Measurements from ENCODE around the gene KRT27.

KRT27 gene

DNA sequence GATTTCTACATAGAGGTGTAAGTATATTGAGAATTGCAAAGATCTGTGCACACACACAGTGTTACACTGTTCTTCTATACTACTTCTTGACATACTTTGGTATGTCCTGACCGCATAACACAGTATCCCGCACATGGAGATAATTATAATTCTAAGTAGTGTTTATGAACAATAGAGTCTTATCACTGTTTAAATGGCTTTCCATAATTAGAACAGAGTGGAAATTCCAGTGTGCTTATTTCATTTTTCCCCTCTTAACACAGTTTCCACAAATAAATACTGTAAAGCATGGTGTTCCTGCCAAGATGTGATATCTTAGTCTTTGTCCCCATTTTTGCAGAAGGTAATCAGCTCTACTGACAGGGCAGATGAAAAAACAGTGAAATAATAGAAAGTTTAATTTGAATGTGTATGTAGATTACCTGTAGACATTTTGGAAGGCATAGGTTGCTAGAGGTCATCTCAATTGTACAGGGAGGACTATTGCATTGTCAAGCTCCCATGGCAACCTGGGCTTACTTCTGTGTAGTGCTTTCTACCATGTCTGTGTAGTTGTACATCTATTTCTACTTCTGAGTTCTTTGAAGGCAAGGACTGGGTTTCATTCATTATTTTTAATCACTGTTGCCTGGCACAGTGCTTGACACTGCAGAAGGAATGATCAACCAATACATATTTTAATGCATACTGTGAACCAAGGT lies 27.5 kb upstream of the KRT27 start:
- no peak for DNase-seq (ENCODE audit: low read depth in 2 of 2)

DNA sequence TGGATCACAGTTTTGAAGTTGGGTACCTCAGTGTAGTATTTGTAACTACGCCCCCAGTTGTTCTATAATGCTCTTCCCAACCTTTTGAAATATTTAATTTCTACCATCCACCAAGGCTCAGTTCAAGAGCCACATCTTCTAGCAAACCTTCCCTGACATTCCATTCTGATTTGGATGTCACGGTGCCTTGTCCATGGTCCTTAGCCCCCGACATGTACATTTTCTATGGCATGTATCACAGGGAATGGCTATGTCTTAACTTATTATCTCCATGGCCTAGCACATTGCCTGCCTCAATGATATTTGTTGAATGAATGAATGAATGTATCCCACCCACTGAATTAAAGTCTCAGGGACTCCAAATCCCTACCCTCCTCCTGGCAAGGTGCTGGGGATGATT lies 23.8 kb upstream of the KRT27 start:
- no peak for DNase-seq (ENCODE audit: low read depth in 2 of 2)

DNA sequence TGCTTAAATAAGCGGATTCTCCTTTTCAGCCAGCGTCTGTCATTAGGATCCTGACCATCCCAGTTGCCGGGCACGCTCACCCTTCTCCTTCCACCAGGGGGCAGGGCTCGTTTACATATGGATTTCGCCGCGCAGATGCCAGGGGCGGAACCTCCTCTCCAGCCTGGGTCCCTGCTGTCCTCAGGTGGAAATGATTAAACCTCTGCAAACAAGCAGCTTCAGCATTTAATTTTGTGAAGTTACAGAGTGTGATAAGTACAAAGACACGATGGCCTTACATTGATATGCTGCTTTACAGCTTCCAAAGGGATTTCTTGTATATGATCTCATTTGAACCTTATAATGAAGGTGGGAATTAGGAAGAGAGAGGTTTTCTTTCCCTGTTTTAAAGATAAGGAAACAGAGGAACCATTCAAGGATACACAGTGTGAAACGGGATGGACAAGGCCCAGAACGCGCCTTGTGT lies 21.3 kb upstream of the KRT27 start:
- DNase-seq (ENCODE audit: low read depth in 2 of 2) = peak; percentile 54 to 67

DNA sequence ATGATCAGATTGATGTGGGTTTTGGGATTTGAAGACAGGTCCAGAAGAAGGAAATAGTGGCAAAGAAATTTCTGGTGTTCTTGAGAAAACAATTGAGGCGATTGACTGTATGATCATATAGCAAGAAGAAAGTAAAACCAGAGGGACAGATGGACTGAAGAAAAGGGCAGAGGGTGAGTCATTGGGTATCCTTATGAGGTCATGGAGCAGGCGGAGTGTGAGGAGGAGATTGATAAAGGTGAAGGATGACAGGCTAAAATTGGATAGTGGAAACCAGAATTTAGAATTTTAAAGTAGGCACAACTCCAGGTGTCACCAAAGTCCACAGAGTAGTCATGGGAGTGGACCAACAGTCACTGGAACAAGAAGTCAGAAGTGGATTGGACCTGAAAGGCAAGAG lies 18.8 kb upstream of the KRT27 start:
- no peak for DNase-seq (ENCODE audit: low read depth in 2 of 2)

- DNase-seq (ENCODE audit: low read depth in 2 of 2) = no peak
Measured at GRCh38 chr17:40800381-40800780, 18.0 kb upstream of the KRT27 start.

DNA sequence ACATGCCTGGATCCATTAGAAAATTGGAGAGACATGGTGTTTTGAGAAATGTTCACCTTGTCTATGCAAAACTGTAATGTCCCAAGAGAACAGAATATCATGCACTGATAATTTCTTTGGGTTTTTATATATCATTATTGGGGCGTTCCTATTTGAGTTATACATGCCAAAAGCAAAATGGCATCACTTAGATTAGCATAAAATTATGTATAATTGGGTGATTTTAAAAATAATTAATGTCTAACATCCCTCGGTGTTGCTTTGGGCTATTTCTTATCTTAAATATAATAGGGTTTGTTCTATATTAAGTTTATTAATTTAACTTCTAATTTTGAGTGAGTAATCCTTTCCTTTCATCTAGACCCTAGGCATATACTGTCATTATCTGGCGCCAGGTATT lies 17.5 kb upstream of the KRT27 start, which contains the start of gene KRT28:
TSS of gene KRT28 (minus strand) at position 101 of the 400 bp plus-strand sequence. CDS start at position 35, 66 bp downstream.
- DNase-seq (ENCODE audit: low read depth in 2 of 2) = no peak

GRCh38 chr17:40796846-40797245 lies 14.5 kb upstream of the KRT27 start:
- no peak for DNase-seq (ENCODE audit: low read depth in 2 of 2)

DNA sequence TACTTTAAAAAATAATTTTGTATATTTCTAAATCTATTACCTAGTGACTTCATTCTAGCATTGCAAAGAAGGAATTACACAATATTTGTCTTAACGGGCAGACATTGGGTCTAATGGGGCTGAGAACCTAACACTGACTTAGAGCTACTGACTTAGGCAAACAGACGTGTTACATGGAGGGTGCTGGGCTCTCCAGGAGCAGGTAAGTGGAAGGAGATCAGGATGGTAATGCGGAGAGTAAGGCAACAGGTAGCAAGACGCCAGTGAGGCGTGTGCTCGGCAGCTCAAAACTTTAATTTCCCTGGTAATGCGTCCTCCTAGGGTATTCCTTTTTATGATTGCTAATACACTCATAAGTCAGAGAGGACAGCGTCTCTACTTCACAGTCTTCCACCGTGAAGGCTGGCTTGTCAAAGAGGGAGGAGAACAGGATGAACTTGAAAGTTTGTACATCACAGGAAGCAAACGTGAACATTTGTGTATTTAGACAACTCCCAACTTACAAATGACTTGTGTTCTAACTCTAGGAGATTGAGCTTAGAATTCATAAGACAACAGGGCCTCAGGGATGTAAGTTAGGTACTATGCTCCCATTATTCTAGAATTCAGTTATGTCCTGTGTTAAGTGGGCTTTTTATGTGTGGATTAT lies 12.8 kb upstream of the KRT27 start:
- no peak for DNase-seq (ENCODE audit: low read depth in 2 of 2)

DNA sequence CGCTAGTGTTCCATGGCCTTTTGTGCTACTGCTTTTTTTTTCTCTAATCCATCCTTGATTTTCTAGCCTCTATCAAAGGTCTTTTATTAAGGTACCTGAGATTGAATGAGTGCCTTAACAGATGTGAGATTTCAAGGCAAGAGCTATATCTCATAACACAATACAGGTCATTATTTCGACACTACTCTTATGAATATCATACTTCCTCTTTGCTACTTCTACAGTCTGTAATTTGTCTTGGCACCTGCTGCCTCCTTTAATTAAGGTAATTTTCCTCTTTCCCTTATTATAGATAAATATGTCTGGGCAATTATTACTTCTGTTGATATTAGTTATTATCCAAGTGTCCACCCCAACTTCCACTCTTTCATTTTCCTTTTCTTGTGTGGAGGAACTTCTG lies 12.1 kb upstream of the KRT27 start:
- no peak for DNase-seq (ENCODE audit: low read depth in 2 of 2)

- no peak for DNase-seq (ENCODE audit: low read depth in 2 of 2)
Measured at GRCh38 chr17:40793832-40794231, 11.5 kb upstream of the KRT27 start.

GRCh38 chr17:40791787-40792436 lies 9.6 kb upstream of the KRT27 start:
- no peak for DNase-seq (ENCODE audit: low read depth in 2 of 2)

DNA sequence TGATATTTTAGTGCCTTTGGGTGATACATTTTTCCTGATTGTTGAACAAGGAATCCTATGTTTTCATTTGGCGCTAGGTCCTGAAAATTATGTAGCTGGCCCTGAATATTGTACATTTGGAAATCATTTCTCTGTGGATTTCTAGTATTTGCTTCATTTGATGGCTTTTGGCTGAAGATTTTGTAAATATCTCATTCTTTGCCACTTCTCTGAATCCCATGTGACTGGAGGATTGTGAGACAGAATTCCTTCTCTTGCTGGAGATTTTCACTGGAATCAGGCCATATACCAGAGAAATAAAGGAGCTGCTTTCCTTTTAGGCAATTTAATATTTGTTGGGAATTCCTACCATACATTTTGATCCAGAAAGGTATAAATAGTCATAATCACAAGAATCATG lies 8.8 kb upstream of the KRT27 start:
- no peak for DNase-seq (ENCODE audit: low read depth in 2 of 2)

- DNase-seq (ENCODE audit: low read depth in 2 of 2) = peak; percentile 2 to 3
Measured at GRCh38 chr17:40779181-40779909, 3.0 kb downstream of the KRT27 start.

DNA sequence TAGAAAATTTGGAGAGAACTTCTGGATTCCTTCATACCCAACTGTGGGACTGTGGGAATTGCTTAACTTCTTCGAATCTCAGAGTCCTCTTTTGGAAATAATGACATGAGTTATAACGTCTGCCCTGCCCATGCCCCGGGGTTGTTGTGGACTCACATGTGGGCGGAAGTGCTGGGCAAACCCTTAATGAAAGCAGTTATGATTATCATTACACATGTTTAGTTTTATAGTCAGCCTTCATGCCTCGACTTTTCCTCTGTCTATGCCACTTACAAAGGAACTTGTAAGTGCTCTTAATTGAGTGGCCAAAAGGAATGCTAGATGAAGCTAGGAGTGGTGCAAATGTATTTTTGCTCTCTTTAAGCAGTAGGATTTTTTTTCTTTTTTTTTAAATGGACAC lies 3.9 kb downstream of the KRT27 start:
- no peak for DNase-seq (ENCODE audit: low read depth in 2 of 2)

DNA sequence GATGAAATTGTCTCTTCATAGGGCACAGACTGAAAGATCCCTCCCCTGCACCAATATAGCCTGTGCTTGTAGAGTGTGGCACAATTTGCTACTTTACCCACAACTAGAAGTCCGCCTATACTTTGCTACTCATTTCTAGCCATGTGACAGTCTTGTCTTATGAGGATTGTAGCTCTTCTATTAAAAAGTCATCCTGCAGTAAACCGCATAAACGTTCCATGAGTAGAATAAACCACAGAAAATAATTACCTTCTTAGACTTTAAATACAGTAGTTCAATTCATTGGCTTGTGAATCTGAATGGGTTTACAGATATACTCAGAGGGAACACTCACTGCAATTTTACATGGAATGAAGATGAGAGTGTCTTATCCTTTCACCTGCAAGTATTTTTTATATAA lies 4.4 kb downstream of the KRT27 start:
- no peak for DNase-seq (ENCODE audit: low read depth in 2 of 2)

DNA sequence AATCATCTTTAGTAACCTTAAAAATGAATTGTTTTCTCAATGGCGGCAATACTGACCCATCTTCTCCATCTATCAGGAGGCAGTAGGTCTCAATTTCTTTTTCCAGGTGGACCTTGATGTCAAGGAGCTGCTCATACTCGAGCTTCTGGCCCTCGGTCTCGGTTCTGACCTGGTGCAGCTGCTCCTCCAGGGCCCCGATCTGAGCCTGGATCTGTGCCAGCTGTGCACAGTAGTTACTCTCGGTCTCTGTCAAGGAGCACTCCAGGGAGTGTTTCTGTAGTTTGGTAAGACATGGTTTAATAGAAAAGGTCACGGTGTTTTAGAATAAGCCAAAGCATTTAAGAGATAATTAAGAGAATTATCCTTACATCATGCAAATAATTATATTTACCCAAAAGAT lies 4.9 kb downstream of the KRT27 start:
- no peak for DNase-seq (ENCODE audit: low read depth in 2 of 2)

- DNase-seq (ENCODE audit: low read depth in 2 of 2) = no peak
Measured at GRCh38 chr17:40775945-40776344, 6.4 kb downstream of the KRT27 start.

DNA sequence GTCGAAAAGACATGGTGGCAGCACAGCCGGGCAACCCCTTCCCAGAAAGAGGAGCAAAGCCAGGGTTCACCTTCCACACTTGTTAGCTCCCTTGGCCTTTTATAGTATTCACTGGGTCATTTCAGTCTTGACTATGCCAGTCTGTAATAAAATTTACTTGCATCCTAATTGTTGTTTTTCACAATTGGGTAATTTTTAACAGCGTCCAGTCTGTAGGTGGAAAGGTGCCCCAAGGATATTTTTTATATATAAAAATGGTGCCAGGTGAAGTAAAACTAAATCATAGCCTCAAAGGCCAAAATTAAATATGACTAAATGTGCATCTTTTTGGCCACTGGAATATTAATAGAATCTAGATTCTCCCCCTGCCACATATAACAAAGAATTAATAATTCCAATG lies 10.2 kb downstream of the KRT27 start, which contains the start of gene KRT26:
TSS of gene KRT26 (minus strand) at position 101 of the 400 bp plus-strand sequence. CDS start at position 13, 88 bp downstream.
- DNase-seq (ENCODE audit: low read depth in 2 of 2) = no peak

DNA sequence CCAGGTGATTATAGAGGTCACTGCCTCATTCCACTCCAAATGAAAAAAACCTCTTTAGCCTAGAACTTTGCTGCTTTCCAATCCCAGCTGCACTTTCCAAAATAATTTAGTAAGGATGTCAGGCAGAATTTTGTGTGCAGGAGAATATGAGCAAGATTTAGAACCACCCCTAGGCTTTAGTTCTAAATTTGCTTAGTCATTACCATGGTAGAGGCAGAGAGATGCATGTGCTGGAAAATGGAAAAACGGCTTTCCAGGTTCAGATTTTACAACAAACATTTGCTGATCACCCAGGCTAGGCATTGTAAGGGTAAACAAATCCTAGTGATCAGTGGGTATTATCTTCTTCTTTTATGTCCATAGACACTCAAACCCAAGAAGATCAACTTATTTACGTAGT lies 16.7 kb downstream of the KRT27 start:
- no peak for DNase-seq (ENCODE audit: low read depth in 2 of 2)

- DNase-seq (ENCODE audit: low read depth in 2 of 2) = no peak
Measured at GRCh38 chr17:40763752-40764151, 18.6 kb downstream of the KRT27 start.

DNA sequence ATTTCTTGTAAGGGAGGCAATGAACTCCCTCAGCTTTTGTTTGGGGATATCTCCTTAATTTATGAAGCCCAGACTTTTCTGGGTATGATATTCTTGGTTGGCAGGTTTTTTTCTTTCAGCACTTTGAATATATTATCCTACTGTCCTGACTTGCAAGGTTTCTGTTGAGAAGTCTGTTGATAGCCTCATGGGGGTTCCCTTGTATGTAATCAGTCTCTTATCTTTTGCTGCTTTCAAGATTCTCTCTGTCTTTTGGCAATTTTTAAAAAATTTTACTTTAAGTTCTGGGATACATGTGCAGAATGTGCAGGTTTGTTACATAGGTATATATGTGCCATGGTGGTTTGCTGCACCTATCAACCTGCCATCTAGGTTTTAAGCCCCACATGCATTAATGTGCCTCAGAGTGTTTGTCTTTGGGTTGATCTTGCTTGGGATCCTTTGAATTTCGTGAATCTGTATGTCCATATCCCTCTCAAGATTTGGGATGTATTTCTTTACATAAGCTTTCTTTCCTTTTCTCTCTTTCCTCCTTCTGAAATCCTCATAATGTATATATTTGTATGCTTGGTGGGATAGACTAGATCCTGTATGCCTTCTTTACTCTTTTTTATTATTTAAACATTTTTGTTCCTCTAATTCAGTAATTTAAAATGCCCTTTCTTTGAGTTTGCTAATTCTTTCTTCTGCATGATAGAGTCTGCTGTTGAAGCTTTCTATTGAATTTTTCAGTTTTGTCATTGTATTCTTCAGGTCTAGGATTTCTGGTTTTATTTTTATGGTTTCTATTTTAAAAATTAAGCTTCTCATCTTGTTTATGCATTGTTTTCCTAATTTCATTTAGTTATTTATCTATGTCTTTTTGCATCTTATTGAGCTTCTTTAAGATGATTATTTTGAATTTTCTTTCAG lies 22.0 kb downstream of the KRT27 start:
- no peak for DNase-seq (ENCODE audit: low read depth in 2 of 2)
